SW480 (cell line): Measurements from ENCODE around the gene MTA1.

Experiments
- DNase-seq: peaks from one replicate; pipeline ENCODE4 v3.0.0-alpha.2; 2016; ENCODE audit warnings: low spot score

MTA1 gene

DNA sequence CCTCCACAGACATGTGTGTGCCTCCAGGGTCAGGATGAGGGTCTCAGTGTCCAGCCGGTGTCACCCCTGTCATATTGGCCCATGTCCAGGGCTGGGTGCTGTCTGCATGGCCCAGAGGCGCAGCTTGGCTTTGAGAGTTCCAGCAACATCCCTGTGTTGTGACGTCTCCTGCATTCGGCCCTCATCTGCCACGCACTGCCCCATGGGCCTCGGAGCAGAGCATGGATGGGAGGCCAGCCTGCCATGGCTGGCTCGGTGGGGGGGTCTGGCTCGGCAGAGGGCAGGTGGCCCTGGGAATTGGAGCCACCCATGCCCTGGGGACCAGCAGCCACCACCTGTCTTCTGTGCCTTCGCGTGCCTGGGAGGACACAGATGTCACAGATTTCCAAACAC, 32.1 kb upstream of the MTA1 start:
- no peak for DNase-seq

DNA sequence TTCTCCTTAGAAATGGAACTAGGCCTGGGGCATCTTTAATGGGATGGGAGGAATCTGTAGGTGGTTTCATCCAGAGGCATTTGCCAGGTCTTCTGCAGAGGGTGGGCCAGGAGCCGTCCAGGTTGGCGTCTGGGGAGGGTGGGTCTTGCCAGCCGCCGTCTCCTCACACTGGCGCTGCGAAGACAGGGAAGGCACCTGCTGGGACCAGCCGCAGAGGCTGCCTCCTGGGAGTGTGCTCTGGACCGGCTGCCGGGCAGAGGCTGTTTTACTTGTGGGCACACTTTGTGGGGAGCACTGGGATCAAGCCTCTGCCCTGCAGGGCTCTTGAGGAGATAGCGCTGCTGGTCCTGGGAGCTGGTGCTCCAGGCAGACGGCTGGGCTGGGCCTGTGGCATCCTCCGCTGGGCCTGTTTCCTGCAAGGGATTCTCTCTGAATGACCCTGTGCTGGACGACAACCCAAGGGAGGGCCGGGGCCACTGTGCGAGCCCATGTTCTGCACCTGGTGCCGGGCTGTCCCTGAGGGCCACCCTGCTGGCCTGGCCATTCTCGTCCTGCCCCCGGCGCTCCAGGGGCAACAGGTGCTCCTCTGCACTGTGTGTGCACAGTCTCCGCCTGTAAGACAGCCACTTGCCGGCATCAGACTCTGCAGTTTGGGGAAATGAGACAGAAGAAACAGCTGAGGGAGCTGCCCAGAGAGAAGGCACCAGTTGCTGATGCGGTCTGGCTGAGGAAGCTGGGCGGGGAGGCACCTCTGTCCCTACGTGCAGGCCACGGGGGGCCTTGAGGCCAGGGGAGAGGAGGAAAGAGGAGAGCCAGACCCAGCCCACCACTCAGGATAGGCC, 31.3 kb upstream of the MTA1 start:
- no peak for DNase-seq

DNA sequence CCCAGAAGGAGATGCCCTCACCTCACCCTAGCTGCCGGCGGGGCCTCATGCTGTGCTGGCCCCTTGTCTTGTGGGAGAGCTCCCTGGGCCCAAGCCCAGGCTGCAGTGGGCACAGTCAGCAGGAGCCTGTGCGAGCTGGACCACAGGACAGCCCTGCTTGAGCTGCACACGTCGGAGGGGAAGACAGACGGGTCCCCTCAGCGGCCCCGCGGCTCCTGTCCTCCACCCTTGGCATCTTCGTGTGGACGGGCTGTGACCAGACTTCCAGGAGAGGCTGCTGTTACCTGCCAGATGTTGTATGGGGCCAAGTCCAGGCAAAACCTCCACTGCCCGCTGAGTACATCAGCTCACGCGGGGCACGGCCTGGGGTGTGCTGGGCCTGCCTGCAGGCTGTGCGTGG, 30.7 kb upstream of the MTA1 start:
- no peak for DNase-seq

DNA sequence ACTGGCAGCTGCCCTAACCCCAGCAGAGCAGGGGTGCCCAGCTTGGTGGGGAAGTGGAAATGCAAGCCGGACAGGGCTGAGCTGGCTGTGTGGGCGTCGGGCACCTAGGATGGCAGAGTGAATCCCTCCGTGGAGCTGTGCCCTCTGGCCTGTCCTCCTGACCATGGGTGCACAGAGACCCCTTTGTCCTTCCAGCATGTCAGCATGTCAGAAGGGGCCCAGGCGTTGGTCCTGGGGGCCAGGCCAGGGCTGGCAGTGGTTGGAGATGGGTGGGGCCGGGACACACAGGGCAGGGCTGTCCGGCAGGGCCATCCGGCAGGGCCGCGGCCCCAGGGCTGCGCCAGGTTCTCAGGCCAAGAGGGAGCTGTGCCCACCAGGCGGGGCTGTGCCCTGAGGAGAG, 30.1 kb upstream of the MTA1 start:
- DNase-seq: no peak

DNA sequence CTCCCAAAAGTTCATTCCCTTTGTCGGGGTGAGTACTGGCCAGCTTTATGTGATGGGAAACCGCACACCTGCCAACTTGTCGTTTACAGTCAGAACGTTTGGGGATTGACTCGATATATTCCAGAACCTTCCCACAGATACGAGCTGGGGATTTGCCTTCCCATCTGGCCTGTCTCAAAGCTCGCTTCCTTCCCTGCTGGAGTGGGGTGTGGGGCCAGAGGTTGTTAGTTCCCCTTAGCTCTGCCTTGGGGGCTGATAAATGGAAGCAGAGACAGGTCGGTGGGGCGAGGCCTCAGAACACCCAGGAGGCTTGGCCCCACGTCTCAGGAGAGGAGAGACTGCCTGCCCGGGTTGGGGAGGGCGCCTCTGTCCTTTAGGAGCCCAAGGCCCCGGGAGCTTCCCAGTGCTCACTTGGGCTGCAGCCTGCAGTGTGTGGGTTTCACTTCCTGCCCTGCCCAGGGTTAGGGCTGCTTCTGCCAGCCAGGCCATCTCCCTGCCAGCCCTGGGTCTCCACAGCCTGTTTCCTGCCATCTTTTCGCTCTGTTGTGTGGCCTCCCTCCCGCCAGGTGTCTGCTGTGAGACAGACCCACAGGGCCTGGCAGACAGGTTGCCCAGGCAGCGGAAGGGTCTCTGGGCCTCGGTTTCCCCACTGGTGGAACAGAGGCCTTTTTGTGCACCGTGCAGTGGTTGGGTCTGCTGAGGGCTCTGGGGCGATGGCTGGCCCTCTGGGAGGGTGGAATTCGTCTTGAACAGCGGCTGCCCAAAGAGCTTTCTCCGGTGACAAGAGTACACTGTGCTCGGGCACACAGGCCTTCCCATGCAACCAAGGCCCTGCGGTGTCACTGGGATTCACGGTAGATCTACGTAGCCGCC, 29.4 kb upstream of the MTA1 start:
- DNase-seq: no peak

DNA sequence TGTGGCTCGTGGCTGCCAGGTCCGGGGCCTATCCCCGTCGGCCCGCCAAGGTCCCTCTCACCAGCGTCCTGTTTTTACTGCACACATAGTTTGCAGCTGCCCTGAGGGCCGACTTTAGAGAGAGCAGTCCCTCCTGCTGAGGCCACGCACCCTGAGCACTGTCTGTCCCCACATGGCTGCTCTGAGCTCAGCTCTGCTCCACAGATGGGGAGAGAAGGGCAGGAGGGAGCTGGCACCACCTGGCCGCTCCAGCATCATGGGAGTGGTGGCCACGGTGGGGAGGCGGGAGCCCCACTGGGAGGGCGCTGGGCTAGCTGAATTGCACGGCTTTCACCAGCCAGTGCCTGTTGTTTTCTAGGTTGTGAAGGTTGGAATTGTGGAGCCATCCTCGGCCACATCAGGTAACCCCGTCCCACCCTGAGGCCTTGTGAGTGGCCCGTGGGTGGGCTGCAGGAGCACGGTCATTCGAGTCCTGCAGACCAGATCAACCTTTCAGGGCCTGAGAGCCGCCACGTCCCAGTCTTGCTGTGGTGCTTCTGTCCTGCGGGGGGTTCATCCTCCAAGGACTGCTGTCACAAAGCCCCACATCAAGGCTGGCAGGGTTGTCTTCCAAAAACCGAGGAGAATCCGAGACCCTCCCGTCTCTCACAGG, 28.7 kb upstream of the MTA1 start:
- DNase-seq: no peak

DNA sequence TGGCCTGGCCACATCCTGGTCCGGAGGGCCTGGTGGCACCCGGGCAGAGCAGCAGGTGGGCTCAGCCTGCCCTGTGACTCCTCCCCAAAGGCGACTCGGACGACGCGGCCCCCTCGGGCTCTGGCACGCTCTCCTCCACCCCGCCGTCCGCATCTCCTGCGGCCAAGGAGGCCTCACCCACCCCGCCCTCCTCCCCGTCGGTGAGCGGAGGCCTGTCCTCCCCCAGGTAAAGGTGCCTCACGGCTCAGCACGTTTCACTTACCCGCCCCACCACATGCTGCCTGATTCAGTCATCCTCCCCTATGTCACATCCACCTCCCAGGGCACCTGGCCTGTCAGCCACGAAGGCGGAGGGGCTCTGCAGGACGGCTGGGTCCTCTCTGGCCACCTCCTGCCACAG, 28.1 kb upstream of the MTA1 start:
- no peak for DNase-seq

DNA sequence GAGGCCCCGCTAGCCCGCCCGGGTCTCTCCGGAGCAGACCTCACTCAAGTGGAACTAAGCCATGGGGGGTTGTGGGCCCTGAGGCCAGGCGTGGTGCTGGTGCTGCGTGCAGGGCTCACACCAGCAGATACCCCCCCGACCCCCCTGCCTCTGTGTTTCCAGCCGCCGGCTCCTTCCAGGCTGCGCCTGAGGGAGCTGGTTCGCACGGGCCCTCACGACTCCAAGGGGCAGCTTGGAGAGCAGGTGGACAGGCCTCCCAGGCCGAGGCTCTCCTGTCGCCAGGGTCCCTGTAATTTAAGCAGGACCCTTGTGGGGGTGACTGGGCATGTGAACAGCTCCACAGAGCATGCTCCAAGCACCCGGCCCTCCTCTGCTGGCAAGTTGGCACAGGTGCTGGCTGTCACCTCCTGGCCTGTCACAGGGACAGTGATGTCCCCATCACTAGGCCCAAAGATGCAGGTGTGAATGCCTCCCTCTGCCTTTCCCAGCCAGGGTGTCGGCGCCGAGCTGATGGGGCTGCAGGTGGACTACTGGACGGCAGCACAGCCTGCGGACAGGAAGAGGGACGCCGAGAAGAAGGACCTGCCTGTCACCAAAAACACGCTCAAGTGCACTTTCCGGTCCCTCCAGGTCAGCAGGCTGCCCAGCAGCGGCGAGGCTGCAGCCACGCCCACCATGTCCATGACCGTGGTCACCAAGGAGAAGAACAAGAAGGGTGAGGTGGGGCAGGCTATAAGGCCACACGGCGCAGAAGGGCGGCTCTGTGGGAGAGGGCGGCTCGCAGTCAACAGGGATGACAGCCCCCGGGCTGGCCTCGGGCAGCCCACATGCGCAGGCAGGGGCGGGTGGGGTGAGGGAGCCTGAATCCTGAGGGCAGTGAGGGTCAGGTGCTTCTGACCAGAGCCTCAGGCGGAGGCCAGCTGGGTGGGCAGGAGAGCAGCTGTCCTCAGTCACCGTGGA, 27.2 kb upstream of the MTA1 start:
- DNase-seq: no peak

DNA sequence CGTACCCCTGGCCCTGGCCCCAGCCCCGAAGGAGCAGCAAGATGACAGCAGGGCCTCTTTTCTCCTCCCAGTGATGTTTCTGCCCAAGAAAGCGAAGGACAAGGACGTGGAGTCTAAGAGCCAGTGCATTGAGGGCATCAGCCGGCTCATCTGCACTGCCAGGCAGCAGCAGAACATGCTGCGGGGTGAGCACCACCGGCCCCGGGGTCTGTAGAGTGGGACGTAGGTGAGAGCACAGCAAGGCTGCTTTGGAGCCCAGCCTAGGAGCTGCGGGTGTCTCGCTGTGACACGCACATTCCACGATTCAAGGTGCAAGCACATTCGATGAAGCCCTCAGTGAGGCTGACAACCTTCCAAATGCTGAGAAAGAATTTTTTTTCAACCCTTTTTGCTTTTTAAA, 26.5 kb upstream of the MTA1 start:
- no peak for DNase-seq

DNA sequence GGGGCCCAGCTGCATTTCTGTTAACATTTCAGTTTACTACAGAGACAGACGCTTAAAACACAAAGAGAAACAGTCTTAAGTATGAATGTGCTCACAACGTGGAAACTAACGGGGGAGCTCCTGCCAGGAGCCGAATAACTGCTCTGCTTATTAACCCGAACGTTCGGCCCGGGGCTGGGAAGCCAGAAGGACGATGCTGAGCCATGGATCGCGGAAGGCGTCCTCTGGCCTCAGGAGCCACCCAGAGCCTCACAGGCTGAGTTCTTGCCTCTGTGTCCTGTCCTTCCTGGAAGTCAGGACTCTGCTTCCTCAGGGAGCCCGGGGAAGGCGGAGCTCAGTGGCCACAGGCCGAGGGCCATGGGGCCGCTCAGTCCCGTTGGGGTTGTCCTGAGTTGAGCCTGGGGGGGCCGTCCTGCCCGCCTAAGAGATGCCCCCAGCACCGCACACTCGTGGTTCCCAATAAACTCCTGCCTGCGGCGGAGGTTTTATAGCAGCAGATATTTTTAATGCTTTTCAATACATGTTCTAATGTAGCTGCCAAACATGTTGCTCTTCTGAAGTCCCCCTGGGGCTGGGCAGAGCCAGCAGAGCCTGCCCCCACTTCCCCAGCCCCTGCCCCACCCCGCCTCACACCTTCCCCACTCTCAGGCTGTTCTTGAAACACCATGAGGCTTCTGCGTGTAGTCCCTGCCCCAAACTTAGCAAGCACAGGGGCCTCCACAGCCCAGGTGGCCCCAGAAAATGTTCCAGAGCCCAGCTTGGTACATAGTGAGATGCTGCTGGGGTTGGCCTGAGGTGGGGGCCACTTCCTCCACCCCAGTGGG, 24.7 kb upstream of the MTA1 start:
- DNase-seq: no peak

DNA sequence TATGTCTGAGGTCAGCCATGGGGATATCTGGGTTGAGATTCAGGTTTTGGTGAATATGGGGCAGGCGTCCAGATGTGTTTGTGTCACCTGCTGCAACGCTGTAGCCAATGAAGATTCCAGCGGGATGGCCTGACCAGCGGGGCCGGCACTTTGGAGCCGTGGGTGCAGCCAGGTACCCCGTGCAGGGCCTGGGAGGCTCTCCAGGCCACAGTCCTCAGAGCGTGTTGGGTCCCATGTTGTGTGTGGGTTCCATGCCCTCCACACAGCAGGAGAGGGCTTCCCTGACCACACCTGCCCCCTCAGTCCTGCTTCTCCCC, 24.1 kb upstream of the MTA1 start:
- no peak for DNase-seq

DNA sequence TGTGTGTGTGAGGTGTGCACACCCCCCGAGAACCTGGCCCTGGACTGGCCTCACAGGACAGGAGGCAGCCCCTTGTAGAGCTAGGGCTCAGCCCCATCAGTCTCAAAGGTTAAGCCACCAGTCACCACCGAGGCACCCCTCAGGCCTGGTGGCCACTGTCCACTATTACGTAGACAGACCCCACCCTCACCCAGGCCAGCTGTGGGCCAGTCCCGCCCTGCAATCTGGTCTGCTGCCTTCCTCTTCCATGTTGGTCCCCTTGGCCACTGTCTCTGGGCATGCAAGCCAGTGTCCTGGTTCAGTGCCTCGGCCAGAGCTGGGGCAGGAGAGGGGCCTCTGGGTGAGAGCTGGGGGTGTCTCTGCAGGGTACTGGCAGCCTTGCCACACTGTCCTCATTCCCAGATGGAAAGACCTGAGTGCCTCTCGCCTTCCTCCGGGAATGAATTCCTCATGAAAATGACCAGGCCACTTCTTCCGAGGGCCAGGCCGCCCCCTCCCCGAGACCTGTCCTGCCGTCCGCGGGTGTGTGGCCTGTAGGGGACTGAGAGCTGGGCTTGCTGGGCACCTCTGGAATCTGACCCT, 22.2 kb upstream of the MTA1 start:
- DNase-seq: no peak

DNA sequence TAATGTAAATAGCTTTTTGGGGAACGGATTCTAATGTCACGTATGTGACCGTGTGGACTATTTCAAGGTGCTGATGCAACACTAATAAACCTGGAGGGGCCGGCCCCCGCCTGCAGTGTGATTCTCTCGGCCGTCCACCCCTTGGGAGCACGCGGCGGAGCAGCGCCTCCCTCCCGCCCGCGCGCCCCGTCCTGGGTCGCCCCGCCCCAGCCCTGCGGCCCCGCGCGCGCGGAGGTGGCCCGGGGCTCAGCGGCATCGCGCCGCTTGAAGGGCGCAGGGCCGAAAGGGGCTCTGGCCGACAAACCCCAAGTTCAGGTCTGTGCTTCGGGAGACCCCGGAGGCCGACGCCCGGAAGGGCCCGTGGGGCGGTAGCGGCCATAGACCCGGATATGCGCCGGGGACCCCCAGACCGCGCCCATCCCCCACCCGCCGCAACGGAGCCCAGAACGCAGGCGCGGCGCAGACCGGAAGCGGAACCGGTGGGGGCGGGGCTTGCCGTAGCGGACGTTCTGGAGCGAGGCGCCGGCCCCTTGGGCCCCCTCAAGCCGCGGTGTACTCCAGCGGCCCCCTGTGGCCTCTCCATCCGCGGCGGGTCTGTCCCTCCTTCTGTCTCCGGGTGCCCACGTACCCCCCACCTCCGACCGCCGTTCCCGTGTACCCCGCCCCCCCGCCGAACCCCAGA, 21.4 kb upstream of the MTA1 start, which contains the start of gene TEX22:
TEX22 (plus strand) TSS at position 495 of the 682 bp plus-strand sequence. CDS start 803 bp downstream, outside the sequence.
- DNase-seq: peak; percentile 90

DNA sequence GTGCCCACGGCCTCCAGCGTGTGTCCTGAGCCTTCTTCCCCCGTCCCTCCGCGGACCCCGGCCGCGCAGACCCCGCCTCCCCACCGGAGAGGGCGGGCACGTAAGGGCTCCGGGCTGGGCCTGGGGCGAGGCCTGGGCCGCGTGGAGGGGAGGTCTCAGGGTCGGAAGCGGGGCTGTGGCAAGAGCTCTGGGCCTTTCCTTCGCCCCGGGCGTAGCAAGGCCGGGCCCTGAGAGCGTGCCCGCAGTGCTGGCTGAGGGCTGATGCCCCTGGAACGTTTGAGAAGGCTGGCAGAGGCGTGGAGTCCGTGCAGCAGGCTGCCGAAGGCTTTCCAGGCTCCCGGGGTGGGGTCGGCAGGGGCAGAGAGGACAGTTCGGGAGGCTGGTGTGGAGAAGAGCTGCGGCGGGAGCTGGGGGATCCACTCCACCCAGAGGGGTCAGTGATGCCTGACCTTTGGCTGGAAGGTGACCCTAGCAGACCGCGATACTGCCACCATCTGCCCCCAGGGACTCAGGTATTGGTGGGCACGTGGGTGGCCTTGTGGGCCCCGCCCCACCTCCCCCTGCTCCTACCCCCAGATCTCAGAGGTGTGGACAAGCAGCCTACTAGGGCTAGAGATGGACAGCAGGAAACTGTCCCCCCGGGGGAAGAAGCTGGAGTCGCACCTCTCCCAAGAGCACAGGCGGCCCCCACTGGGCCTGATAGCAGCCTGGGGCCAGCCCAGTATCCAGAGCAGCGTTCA, 20.7 kb upstream of the MTA1 start:
- peak; percentile 42 for DNase-seq

DNA sequence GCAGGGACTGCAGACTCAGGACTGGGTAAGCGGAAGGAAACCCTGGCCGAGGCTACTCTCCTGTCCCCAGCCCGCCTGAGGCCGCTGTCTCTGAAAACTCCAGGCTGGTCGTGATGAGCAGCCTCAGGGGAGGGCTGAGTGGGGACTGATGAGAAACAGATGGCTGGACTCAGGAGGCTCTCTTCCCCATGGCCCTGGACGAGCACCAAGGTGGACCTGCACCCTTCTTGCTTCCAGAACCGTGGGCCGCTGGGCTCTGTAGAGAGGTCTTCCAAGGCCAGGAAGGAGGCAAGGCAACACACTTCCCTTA, 20.2 kb upstream of the MTA1 start:
- no peak for DNase-seq

DNA sequence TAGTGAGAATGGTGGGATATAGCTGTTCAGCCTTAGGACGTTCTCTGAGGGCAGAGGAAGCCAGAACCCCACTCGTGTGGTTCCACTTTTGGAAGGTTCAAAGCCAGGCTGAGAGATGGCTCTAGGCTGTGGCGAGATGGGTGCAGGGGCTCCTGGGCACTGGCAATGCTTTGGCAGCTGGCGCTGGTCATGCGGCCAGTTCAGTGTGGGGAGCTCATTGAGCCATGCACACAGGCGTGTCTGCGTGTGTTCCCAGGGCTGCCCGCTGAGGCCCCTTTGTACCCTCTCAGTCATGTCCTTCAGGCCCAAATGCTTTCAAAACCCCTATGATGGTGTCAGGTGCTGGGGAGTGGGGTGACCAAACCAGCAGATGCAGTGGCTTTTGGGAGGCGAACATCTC, 19.6 kb upstream of the MTA1 start:
- no peak for DNase-seq

DNA sequence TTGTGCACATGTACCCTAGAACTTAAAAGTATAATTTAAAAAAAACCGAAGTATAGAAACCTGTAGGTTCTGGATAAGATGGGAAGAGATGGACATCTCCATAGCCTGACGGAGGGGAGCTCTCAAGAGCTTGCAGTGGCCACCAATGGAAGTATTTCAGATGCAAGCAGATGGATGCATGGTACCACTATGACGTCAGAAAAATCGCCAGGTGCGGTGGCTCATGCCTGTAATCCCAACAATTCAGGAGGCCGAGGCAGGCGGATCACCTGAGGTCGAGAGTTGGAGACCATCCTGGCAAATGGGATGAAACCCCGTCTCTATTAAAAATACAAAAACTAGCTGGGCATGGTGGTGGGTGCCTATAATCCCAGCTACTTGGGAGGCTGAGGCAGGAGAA, 17.9 kb upstream of the MTA1 start:
- no peak for DNase-seq

DNA sequence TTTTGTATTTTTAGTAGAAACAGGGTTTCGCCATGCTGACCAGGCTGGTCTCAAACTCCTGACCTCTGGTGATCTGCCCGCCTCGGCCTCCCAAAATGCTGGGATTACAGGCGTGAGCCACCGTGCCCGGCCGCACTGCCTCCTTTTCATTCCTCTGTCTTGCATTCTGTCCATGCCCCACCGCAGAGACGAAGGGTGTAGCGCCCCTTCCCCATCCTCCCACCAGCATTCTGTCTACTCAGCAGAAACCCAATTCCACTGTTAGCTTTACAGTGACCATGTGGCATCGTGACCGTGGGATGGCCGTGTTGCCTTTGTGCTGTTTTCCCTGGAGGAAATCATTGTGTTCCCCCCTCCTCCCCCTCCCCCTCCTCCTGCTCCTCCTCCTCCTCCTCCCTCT, 11.0 kb upstream of the MTA1 start:
- no peak for DNase-seq

DNA sequence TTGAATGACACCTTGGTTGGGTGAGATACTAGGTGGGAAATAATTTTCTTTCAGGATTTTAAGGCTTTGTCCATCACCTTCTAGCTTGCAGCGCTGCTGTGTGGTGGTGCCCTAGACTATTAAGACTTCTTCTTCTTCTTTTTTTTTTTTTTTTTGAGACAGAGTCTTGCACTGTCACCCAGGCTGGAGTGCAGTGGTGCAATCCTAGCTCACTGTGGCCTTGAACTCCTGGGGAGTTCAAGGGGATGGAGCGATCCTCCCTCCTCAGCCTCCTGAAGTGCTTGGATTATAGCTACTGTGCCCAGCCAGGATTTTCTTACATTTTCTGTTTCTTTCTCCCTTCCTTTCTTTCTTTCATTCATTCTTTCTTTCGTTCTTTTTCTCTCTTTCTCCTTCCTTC, 10.3 kb upstream of the MTA1 start:
- no peak for DNase-seq
